Chondrocyte (in vitro differentiated cells): ENCODE results near the gene DPP10. TPM values are rescaled to one million over a fixed set of nuclear protein-coding genes. Genes with fewer than 3 reads are reported as not detected.

Source experiments
- DNase-seq: peaks from one replicate; pipeline ENCODE4 v3.0.0; 2021; ENCODE audit warnings: mixed read lengths, low spot score
- H3K27ac Mint-ChIP-seq: one replicate; pipeline ENCODE4 v1.8.0; 2021; ENCODE audit warnings: mild to moderate bottlenecking, moderate library complexity, mixed read lengths; ENCODE audit not compliant: unreplicated experiment
- H3K27me3 Mint-ChIP-seq: 2 replicates; pipeline ENCODE4 v1.8.0; 2021; ENCODE audit warnings: low read depth, mixed read lengths
- H3K36me3 Mint-ChIP-seq: 2 replicates; pipeline ENCODE4 v1.8.0; 2021; ENCODE audit warnings: low read depth, mixed read lengths
- H3K4me1 Mint-ChIP-seq: 2 replicates; pipeline ENCODE4 v1.8.0; 2021; ENCODE audit warnings: low read depth, mild to moderate bottlenecking, mixed read lengths
- H3K4me3 Mint-ChIP-seq: one replicate; pipeline ENCODE4 v1.8.0; 2021; ENCODE audit warnings: mild to moderate bottlenecking, moderate library complexity, mixed read lengths; ENCODE audit not compliant: unreplicated experiment
- H3K9me3 Mint-ChIP-seq: 2 replicates; pipeline ENCODE4 v1.8.0; 2021; ENCODE audit warnings: low read depth, mixed read lengths
- total RNA-seq: library from RNA; stranded (reverse); gene quantifications from 3 replicates; pipeline ENCODE4 v1.2.1, GENCODE V29; 2021
- TF ChIP-seq, protein P1 (sequence below): fragments of 200-600 bp; sonication (generic); IDR thresholded peaks from 2 replicates; pipeline ENCODE4 v1.5.0; 2021; ENCODE audit warnings: antibody characterized with exemption, mild to moderate bottlenecking, moderate library complexity

DPP10 gene
- total RNA-seq, 1 donor from 2014 or later = not detected

DNA sequence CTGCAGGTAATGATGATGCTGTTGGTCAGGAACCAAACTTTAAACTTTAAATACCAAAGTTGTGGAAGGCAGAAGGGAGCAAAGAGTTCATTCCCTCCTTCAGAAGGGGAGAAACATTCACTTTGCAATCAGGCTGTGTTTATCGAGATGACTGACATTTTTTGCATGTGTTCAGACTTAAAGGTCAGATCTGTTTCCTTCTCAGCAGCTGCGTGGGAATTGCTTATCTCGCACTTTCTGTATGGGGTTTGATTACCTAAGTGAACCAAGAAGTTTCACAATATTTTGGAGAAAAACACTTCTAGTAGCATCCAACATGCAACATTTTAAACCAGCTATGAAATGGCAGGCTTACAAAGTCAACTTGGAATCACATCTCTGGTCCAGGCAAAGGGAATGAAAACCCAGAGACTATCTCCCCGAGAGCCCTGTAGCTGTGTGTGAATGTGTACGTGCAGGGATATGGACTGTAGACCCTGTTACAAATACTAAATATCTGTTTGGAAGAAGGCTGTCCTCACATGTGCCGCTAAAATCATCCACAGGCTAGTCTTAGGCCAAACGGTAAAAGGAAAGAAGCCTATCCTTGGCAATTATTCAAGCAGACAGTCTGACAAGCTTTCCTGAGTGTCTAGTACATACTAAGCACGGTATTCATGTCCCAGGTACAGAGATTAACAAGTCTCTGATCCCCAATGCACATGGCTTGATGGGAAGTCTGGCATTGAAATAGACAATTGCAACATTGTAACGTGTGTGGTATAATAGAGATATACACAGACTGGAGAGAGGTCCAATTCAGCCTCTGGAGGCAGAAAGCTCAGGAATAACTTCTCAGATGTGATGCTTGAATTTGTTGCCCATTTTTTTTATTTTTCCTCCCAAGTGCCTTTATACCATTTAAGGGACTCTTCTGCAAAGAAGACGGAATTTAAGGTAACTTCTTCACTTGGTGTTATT is 483.1 kb downstream of the DPP10 start:
- peaks cover 31% of the 10 kb centered on the region for H3K9me3 Mint-ChIP-seq
- H3K36me3 Mint-ChIP-seq = no peaks in the 10 kb centered on the region
- TF ChIP-seq, protein P1, sequence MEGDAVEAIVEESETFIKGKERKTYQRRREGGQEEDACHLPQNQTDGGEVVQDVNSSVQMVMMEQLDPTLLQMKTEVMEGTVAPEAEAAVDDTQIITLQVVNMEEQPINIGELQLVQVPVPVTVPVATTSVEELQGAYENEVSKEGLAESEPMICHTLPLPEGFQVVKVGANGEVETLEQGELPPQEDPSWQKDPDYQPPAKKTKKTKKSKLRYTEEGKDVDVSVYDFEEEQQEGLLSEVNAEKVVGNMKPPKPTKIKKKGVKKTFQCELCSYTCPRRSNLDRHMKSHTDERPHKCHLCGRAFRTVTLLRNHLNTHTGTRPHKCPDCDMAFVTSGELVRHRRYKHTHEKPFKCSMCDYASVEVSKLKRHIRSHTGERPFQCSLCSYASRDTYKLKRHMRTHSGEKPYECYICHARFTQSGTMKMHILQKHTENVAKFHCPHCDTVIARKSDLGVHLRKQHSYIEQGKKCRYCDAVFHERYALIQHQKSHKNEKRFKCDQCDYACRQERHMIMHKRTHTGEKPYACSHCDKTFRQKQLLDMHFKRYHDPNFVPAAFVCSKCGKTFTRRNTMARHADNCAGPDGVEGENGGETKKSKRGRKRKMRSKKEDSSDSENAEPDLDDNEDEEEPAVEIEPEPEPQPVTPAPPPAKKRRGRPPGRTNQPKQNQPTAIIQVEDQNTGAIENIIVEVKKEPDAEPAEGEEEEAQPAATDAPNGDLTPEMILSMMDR = no peak

DNA sequence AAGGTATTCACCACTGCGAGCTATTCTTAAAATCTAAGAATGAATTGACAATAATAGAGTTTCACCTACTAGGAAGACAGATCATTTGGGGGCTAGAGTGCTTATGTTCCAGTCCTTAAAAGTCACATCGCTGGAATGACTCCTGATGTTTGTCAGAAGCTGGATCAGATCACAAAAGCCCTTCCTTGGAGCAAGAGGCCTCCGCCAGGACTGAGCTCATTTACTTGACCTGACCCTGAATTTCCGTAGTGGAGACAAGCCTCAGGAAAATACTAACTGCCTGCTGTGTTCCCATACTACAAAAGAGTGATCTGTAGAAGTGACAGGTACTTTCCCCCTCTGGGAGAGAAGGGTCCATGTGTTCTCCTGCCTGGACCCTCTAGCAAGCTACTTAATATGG is 483.9 kb downstream of the DPP10 start:
- DNase-seq = no peak
- no peaks in the 10 kb centered on the region for H3K27me3 Mint-ChIP-seq
- H3K9me3 Mint-ChIP-seq = peaks cover 35% of the 10 kb centered on the region
- H3K36me3 Mint-ChIP-seq = no peaks in the 10 kb centered on the region
- TF ChIP-seq, protein P1 = no peak
- no peak overlapping the region for H3K27ac Mint-ChIP-seq
- no peaks in the 10 kb centered on the region for H3K4me1 Mint-ChIP-seq
- H3K4me3 Mint-ChIP-seq = no peak overlapping the region

More for the DNA sequence above, 483.1 kb downstream of the DPP10 start:
- no peak overlapping the region for H3K27ac Mint-ChIP-seq
- no peak for DNase-seq
- no peak overlapping the region for H3K4me3 Mint-ChIP-seq
- no peaks in the 10 kb centered on the region for H3K27me3 Mint-ChIP-seq
- no peaks in the 10 kb centered on the region for H3K4me1 Mint-ChIP-seq

DNA sequence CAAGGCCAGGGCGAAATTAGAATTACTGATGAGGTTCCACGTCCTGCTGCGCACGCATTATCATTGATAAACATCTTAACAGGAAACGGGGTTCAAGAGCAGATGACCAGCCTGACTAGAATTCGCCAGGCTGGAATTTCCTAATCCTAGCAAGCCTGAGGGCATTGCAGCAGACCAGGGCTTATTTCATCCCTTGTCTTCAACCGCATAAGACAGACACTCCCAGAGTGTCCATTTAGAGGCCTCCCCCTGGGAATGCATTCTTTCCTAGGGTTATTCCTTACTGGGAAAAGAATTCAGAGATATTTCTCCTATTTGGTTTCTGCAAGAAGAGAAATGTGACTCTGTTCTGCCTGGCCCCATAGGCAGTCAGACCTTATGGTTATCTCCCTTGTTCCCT is 486.8 kb downstream of the DPP10 start:
- H3K27ac Mint-ChIP-seq = no peak overlapping the region
- DNase-seq = no peak
- no peak overlapping the region for H3K4me3 Mint-ChIP-seq
- H3K27me3 Mint-ChIP-seq = no peaks in the 10 kb centered on the region
- peaks cover 38% of the 10 kb centered on the region for H3K9me3 Mint-ChIP-seq
- H3K36me3 Mint-ChIP-seq = no peaks in the 10 kb centered on the region
- no peaks in the 10 kb centered on the region for H3K4me1 Mint-ChIP-seq
- TF ChIP-seq, protein P1 = no peak

DNA sequence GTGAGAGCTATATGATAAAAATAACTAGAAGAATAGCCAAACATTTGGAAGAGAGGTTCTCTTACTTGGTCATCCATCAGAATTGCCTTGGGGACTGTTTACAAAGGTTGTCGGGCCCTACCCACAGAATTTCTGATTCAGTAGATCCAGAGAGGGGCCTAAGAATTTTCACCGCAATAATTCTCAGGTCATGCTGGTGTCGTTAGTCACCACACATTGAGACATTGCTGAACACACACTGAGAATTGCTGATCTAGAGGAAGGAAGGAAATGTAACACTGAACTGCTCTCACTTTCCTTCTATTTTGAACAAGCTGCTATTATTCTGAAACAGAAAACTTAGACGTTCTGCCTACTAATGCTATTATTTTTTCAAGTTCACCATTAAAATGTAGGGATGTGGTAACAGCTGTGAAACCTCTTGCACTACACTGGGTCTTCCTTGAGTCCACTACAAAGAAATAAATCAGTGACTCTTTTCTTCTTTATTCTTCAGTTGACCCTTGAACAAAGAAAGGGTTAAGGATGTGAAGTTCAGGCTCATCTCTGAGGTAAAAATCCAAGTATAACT is 491.3 kb downstream of the DPP10 start:
- DNase-seq = no peak
- TF ChIP-seq, protein P1 = no peak
- Mint-ChIP-seq H3K27me3 (no peaks in the 10 kb centered on the region), H3K9me3 (peaks cover 24% of the 10 kb centered on the region), H3K27ac (no peak overlapping the region), H3K36me3 (no peaks in the 10 kb centered on the region), H3K4me3 (no peak overlapping the region), H3K4me1 (no peaks in the 10 kb centered on the region)

DNA sequence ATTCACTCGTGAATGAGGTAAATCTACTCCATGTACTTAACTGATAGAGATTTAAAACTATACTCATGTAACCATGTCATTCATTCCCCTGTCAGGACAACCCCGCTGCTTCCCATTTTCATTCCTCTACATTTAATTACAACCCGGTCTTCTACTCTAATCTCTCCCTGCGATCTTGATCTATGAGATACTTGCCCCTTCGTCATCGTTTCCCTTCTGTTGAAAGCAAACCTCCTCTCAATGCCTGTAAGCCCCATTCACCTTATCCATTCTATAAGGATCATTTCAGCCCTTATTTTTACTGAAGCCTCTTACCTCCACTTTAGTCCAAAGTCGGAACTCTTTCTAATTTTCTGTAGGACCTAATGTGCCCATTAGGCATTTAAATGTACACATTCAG is 492.6 kb downstream of the DPP10 start:
- TF ChIP-seq, protein P1 = no peak
- no peaks in the 10 kb centered on the region for H3K4me1 Mint-ChIP-seq
- no peak overlapping the region for H3K27ac Mint-ChIP-seq
- DNase-seq = no peak
- H3K27me3 Mint-ChIP-seq = no peaks in the 10 kb centered on the region
- H3K9me3 Mint-ChIP-seq = peaks cover 16% of the 10 kb centered on the region
- no peaks in the 10 kb centered on the region for H3K36me3 Mint-ChIP-seq
- H3K4me3 Mint-ChIP-seq = no peak overlapping the region
